ENCODE data around the gene AHSA1. TPM values are rescaled to one million over a fixed set of nuclear protein-coding genes. Genes with fewer than 3 reads are reported as not detected.
A peak's percentile ranks its signal among the peaks of the same experiment; 100 is the strongest.
"Not testable (repeated sequence)": the region's sequence is repeated elsewhere in the genome, so short reads cannot be mapped to it uniquely, and the experiment has no call there.

The AHSA1 gene
- total RNA-seq (100 to 1,000 TPM; 250 to 379 TPM), polyA plus RNA-seq (ENCODE audit: insufficient read depth, low read depth, low replicate concordance) (303 TPM)
- long read RNA-seq, donor 1, transcript AHSA1-201 (9 exons, 1,402 nt), result major isoform, 50 of 62 reads
- long read RNA-seq, donor 1, transcript AHSA1-207 (5 exons, 561 nt), result minor isoform, 5 of 62 reads
- long read RNA-seq, donor 1, partial matches to known transcripts, result 0 of 62 reads
- long read RNA-seq, donor 1, other reads (novel, unspliced or antisense), result 0 of 62 reads
- long read RNA-seq, donor 2, transcript AHSA1-201 (9 exons, 1,402 nt), result major isoform, 25 of 37 reads
- long read RNA-seq, donor 2, partial matches to known transcripts, result 5 of 37 reads
- long read RNA-seq, donor 2, other reads (novel, unspliced or antisense), result 0 of 37 reads

- peak in 1 of 3 experiments; percentile 46 for TF ChIP-seq CTCF (IDR thresholded peaks at IDR 0.05)
- peak; percentile 58 for TF ChIP-seq POLR2A (IDR thresholded peaks at IDR 0.05)
- DNase-seq, result peak; percentile 100
- peak within 1 kb of the TSS; percentile 92 to 99 for H3K27ac ChIP-seq
- no peaks in the 10 kb centered on the region for H3K36me3 ChIP-seq (ENCODE audit: low read depth, missing control alignments)
- intact Hi-C loops (cut with DNase I; ENCODE audit: low total_unique reads), result no loop called here
- H3K4me3 ChIP-seq, result peak within 1 kb of the TSS; percentile 93 to 99
- peaks cover 21% of the 10 kb centered on the region for H3K4me1 ChIP-seq
- H3K27me3 ChIP-seq, result no peaks in the 10 kb centered on the region
- 0% methylated on average over 39 to 50 of the region's 50 CpGs for WGBS, 2 donors
- no peaks in the 10 kb centered on the region for H3K9me3 ChIP-seq
Measured at GRCh38 chr14:77457522-77458248, at the start of gene AHSA1, which contains the start of gene VIPAS39. Gene AHSA1, plus strand, starts transcription at chr14:77458093. Its CDS starts 97 bp downstream, at chr14:77458190. Gene VIPAS39, minus strand, starts transcription at chr14:77457601. Its CDS starts 3,499 bp downstream, at chr14:77454102.

GRCh38 chr14:77409131-77409533, 48.8 kb upstream of the AHSA1 start:
- intact Hi-C loops (cut with DNase I; ENCODE audit: low total_unique reads), result no loop called here
- no peak for DNase-seq
- Histone ChIP-seq H3K9me3 (no peaks in the 10 kb centered on the region), H3K4me3 (no peak overlapping the region), H3K4me1 (no peaks in the 10 kb centered on the region), H3K27me3 (no peaks in the 10 kb centered on the region), H3K27ac (no peak overlapping the region), H3K36me3 (ENCODE audit: low read depth, missing control alignments) (no peaks in the 10 kb centered on the region)
- TF ChIP-seq POLR2A (IDR thresholded peaks at IDR 0.05) (no peak), CTCF (IDR thresholded peaks at IDR 0.05) (no peak)
- 59 to 68% methylated on average over 3 of the region's 3 CpGs for WGBS, 2 donors

GRCh38 chr14:77415403-77416030, 42.4 kb upstream of the AHSA1 start:
- WGBS, 2 donors, result 97% methylated on average over 10 of the region's 10 CpGs
- H3K27ac ChIP-seq; intact Hi-C loops (cut with DNase I; ENCODE audit: low total_unique reads); H3K27me3 ChIP-seq; H3K9me3 ChIP-seq; H3K4me3 ChIP-seq; H3K36me3 ChIP-seq (ENCODE audit: low read depth, missing control alignments); H3K4me1 ChIP-seq; DNase-seq: not testable (repeated sequence)

- DNase-seq; H3K4me3 ChIP-seq; H3K9me3 ChIP-seq; H3K27me3 ChIP-seq; H3K4me1 ChIP-seq; H3K36me3 ChIP-seq (ENCODE audit: low read depth, missing control alignments); H3K27ac ChIP-seq; intact Hi-C loops (cut with DNase I; ENCODE audit: low total_unique reads): not testable (repeated sequence)
- 74 to 80% methylated on average over 2 of the region's 3 CpGs for WGBS, 2 donors
Measured at GRCh38 chr14:77416098-77416497, 41.8 kb upstream of the AHSA1 start.

- H3K4me3 ChIP-seq, result no peak overlapping the region
- no peaks in the 10 kb centered on the region for H3K36me3 ChIP-seq (ENCODE audit: low read depth, missing control alignments)
- TF ChIP-seq CTCF (IDR thresholded peaks at IDR 0.05) (no peak), POLR2A (IDR thresholded peaks at IDR 0.05) (no peak)
- H3K27ac ChIP-seq, result no peak overlapping the region
- H3K9me3 ChIP-seq, result no peaks in the 10 kb centered on the region
- no peaks in the 10 kb centered on the region for H3K27me3 ChIP-seq
- 85 to 91% methylated on average over 8 of the region's 8 CpGs for WGBS, 2 donors
- no peak for DNase-seq
- H3K4me1 ChIP-seq, result no peaks in the 10 kb centered on the region
- intact Hi-C loops (cut with DNase I; ENCODE audit: low total_unique reads), result no loop called here
Measured at GRCh38 chr14:77416836-77417235, 41.1 kb upstream of the AHSA1 start.

All from testis (tissue), 5 donors.